ENCODE results near the gene RXFP1.

Gene RXFP1

DNA sequence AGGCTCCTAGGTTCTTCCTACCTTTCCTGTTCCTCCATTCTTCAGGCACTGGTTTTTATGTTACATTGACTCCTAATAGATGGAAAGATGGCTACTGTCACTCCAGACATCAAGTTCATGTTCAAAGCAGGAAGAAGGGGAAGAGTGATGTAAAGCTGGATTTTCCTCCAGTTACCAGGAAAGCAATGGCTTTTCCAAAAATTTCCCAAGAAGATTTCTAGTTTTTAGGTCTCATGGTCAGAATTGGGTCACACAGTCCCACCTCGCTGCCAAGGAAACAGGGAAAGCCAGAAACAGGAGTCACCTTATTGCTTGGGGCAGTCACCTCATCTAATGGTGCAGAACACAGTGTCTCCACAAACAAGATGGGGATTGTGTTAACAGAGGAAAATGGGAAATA, 21.5 kb downstream of the RXFP1 start:
- no peak for DNase-seq

DNA sequence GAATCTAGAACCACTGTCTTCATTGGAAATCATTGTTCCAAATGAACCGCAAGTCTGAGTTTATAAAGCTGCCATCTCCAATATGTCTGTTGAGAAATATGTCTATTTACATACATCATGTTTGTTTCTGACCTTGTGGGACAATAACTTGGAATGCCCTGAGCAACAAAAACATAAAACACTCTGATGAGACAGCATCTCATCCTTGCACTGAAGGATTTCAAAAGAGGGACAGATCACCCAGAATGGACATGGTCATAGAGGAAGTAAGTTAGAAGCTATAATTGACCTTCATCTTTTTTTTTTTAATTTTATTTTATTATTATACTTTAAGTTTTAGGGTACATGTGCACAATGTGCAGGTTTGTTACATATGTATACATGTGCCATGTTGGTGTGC, 22.5 kb downstream of the RXFP1 start:
- no peak for DNase-seq

DNA sequence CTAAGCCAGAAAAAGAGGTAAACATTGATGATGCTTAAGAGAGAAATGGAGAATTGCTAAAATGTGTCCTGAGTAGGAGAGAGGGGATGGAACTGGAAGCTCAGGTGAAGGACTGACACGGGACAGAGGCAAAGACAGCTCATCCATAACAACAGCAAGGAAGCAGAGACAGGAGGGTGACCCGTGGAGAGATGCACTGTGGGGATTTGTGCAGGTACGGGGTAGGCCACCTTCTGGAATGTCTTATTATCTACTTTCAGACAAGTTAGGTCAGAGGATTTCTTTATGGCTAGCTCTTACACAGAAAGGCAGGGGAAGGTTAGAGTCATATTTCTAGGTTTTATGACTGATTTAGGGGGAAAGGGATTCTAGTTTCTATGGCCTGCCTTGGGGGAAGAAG, 31.7 kb downstream of the RXFP1 start:
- DNase-seq, result no peak

DNA sequence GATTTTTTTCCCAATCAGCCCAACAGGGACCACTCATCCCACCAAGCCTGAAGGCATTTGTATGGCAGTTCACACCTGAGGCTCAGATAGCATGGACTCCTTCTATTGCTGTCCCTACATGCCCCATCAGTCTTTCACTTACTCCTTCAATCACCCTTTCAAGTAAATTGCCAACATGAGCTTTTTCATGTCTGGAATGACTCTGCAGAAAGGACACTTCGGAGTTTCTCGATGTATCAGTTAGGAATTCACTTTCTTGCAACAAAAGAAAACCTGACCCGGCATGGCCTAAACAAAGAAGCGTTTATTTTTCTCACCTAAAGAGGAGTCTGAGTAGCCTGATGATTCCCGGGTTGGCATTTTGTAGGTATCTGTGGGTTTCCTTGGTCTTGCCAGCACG, 38.6 kb downstream of the RXFP1 start:
- no peak for DNase-seq

DNA sequence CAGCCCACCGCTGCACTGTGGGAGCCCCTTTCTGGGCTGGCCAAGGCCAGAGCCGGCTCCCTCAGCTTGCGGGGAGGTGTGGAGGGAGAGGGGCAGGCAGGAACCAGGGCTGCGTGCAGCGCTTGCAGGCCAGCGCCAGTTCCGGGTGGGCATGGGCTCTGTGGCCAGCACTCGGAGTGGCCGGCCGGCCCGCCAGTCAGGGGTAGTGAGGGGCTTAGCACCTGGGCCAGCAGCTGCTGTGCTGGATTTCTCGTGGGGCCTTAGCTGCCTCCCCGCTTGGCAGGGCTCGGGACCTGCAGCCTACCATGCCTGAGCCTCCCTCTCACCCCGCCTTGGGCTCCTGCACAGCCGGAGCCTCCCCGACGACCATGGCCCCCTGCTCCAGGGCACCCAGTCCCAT, 45.2 kb downstream of the RXFP1 start:
- no peak for DNase-seq

DNA sequence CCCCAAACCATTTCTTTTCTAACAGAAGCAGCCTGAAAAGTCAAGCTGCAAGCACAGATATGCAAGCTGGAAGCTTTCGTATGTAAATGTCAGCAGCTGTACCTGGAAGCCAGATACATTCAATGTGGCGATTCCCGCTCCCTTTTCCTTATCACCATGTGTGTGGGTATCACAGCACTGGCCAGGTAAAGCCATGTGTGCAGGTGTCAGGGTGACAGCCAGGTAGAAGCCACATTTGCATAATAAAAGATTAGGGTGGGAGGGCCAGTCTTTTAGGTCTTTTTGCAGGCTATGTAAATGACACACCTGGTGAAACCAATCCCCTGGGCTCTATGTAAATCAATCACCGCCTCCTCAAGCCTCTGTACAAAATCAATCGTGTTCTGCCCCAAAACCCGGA, 50.1 kb downstream of the RXFP1 start:
- no peak for DNase-seq

DNA sequence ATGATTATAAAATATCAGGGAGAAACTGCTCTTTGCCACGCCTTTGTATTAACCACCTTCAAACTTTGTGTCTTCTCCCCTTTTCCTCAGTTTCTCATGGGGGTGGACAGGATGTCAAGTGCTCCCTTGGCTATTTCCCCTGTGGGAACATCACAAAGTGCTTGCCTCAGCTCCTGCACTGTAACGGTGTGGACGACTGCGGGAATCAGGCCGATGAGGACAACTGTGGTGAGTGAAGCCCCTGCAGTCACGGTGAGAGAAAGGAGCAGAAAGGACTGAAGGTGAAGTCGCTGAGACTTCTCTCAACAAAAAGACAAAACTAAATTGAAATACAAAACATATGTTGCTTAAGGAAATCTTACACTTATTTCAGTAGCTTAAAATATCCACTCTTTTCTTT, 50.9 kb downstream of the RXFP1 start:
- no peak for DNase-seq

DNA sequence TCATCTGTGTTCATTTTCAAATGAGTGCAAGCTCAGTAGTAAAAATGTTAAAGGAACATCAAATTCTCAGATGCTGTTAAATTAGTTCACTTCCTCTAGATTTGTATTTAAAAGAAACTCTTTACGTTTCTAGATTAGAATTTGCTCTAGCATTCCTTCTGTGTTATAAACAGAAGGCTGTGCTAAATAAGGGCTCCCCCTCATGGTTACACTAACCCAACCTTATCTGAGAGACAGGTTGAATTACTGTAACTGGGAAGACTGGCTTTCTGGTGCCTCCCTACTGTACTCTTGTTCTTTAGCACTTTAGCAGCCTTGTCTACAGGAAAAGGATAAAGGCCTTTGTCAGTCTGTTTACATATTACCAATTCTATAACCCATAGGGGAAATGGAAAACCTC, 56.8 kb downstream of the RXFP1 start:
- DNase-seq, result no peak

DNA sequence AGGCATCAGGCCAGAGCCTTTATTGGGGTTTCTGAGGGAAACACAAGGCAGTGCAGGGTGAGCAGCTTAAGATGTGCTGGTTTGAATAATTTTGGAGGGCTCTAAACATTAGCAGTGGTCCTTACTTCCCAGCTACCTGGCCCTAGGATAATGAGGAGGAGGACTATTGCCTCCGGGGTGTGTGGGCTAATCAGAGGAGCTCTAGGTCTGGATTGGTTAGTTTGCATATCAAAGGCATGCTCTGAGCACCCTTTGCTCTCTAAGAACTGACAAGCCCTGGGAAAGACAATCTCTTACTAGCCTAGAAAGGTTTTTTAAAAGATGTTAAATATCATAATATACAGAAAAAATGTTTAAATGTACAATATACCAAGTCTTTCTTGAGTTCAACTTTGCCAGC, 58.4 kb downstream of the RXFP1 start:
- no peak for DNase-seq

DNA sequence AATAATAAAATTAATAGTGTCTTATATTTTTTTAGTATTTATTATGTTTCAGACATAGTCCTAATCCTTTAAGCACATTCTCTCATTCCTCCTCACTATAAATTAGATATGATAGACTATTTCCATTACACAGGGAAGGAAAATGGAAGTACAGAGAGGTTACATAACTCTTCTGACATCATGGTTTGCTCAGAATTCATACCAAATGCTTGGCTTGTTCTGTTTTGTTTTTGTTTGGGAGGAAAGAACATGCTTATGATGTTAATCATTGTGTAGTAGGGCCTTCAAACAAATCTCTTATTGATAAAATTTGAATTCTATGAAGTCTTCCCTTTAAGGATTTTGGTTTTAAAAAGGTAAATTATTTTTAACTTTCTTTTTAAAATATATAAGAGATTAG, 59.5 kb downstream of the RXFP1 start:
- DNase-seq, result no peak

DNA sequence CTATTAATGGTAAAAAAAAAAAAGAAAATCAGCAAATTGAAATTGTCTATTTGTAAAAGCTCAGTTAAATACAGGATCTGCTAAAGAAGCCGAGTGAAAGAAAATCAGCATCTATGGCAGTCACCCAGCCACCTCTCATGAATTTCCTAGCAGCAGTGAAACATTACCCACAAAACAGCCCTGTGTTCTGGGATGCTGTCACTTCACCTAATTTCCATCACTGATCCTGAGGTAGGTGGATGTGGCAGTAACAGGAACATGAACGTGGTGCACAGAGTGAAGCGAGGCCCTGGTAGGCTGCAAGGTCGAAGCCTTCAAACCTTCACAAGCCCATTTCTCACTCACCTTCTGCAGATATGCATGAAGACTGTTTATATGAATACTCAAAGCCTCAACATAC, 65.2 kb downstream of the RXFP1 start:
- DNase-seq, result no peak

DNA sequence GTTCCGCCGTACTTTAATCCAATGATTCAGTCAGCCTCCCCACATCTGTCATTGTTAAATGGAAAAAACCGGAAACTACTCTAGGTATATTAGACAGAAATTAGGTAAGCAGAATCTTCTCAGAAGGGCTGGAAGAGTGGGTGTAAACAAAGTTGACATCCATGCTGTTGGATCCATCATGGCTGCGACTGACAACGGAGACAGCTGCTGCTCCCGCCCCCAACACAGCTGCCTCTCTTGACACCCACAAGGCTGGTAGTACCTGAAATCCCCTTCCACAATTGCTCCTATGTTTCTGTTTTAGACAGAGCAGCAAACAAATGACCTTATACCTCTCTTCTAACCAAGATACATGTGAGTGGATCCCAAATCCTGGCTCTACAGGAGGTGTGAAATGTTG, 66.6 kb downstream of the RXFP1 start:
- DNase-seq, result no peak

DNA sequence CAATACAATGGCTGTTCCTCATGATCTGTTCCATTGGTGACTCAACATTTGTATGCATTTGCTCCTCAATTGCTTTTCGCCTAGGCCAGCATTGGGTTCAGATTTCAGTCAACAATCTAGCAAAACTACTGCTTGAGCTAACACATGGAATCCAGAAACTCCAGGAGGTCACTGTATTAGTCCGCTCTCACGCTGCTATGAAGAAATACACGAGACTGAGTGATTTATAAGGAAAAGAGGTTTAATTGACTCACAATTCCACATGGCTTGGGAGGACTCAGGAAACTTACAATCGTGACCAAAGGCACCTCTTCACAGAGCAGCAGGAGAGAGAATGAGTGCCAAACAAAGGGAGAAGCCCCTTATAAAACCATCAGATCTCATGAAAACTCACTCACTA, 67.1 kb downstream of the RXFP1 start:
- no peak for DNase-seq

DNA sequence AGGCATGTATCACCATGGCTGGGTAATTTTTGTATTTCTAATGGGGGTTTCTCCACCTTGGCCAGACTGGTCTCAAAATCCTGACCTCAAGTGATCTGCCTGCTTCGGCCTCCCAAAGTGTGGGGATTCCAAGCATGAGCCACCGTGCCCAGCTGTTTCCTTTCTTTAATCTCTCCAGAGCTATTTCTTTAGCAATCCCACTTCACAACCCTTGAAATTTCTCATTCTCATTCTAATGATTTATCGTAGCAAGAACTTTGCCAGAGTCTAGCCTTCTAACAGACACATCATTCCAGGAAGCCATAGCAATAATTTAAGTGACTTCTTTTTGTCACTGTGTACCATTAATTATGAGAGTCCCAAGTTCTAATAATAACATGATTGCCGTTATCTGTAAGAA, 68.6 kb downstream of the RXFP1 start:
- DNase-seq, result no peak

DNA sequence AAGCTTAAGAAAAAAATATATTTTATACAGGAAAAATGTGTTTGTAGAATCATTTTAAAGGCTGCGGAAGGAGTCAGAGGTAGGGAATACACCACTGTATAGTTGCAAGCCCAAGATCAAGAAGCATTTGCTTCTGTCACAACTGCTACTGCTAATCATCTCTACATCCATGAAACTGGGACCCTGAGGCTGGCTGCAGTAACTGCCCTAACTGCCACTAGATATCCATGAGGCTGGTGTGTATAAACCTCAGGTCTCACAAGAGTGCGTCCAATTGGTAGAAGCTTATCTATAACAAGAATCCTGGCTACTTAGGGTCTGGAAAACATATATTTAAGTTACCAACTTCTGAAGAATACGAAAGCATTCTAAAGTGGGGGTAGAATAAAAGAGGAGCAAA, 69.1 kb downstream of the RXFP1 start:
- DNase-seq, result no peak

DNA sequence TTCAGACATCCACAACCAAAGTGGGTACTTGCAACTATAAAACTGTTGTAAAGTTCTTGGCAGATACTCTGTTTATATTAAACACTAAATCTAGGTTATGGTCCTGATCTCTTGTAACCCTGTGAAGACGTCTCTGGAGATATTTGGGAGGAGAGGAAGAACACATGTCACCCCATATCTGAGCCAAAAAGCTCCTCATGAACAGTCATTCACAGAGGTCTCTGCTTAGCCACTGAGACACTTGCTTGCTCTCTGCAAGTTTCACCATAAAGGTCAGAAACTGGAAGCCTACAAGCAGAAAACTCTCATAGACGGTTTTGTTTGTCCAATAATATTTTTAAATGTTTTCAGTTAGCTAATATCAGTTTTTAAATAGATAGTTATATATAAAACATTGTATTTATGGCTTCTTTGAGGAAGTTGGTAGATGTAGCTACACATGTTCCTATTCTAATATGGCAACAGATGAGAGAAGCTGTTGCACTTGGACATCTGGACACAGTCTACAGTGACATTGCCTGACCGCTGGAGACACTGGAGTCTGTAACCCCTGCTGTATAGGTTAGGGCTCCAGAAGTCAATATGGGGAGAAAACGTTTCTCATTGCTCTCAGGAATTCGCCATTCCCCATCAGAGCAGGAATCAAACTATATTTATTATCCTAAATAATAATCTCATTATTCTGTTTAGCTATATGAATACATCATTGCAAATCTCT, 76.4 kb downstream of the RXFP1 start:
- no peak for DNase-seq

DNA sequence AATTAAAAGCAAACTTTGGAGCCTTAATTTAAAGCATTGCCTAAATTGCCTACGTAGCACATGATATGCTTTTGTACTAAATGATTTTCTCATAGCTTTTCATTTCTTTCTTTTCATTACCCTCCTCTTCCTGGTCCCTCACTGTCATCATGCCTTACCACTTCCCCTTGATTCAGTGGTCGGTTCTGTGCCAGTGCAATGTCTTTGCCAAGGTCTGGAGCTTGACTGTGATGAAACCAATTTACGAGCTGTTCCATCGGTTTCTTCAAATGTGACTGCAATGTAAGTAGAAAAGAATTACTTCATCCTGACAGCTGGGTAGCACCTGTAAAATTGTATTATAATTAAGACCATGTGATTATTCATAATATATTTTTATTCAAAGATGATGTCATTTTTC, 77.5 kb downstream of the RXFP1 start:
- no peak for DNase-seq

DNA sequence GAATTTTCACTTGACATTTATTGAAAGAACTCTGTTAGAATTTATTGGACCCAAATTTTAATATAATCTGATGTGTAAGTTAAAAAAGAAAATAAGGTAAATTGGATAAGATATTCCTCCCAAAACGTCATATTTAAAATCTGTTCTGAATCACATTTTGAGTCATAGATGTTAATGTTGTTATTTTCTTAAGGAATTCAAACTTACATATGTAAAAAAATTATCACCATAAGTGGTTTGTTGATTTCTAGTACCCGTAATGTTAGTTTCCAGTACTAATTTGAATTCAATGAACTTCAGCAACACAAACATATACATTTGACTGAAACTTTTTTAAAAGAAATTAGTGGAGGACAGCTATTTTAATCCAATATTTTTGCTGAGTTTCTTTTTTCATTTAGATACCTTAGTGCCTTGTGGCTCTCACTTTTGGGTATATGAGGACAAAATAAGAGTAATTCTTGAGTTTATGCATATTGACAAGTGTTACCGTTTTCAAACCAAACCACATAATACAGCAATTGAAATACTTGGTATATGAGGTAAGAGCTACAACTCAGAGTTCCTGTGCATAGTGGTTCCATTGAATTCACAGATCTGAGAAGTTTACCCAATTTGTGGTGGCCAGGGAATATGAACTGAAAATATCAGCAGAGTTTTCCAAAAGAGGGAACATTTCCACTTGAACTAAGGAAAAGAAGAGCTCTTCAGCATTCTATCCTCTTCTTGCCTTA, 78.2 kb downstream of the RXFP1 start:
- DNase-seq, result no peak

DNA sequence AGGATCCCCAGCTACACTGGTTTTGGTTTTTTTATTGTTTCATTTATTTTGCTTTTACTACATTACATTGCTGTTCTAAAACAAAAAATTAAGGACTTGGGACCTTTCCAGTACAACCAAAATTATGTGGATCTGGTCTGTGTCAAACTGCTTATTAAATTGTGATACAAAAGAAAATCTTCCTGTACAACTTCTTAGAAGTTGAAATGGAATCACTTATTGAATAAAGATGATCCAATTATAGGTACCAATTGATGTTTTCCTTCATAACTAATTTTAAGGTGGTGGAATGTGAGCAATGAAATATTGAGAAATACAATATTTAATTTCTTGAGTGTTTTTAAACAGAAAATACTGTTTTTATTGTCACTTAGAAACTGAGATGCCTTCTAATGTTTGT, 82.7 kb downstream of the RXFP1 start:
- DNase-seq, result no peak

DNA sequence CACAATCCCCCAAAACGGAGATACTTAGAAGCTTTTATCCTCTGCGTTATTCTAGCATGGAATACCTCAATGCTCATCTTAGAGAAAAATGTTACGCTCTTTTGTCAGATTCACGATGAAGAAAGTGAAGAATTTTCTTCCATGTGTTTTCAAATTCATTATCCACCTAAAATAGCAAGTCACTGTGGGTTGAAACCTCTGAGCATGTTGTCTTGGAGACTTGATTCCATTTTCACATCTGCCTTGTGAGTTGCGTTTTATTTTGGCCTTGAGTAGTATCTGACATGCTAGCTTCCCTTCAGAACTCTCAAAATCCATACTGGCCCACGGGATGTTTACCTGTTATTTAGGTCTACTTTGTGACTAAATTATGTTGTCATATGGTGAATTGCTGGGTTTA, 83.7 kb downstream of the RXFP1 start:
- no peak for DNase-seq

DNA sequence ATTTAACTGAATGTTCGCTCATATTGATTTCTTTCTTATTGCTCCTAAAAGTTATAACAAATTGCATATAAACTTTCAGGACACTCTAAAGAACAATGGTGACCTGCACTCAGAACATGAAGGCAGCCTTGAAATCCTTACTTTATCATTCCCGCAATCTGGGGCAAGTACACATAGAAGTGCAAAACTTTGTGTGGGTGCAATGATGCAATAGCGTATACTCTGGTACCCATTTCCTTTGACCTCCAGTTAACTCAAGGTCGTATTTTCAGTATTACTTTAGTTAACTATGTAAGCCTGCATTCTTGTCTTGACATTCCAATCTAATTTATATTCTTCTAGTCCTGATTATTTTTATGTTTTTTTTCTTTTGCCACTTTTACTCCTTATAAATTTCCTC, 85.3 kb downstream of the RXFP1 start:
- no peak for DNase-seq

DNA sequence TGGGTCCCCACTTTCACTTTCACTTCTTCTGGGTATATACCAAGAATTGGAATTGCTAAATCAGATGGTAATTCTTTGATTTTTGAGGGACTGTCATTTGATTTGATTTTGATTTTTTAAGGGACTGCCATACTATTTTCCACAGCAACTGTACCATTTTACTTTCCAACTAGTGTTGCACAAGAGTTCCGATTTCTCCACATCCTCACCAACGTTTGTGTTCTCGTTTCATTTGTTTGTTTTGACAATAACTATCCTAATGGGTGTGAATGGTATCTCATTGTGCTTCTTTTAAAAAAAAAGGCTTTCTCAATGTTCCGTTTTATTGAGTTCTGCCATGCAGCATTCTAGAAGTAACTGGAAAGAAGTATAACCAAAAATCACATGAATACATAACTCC, 87.4 kb downstream of the RXFP1 start:
- no peak for DNase-seq

DNA sequence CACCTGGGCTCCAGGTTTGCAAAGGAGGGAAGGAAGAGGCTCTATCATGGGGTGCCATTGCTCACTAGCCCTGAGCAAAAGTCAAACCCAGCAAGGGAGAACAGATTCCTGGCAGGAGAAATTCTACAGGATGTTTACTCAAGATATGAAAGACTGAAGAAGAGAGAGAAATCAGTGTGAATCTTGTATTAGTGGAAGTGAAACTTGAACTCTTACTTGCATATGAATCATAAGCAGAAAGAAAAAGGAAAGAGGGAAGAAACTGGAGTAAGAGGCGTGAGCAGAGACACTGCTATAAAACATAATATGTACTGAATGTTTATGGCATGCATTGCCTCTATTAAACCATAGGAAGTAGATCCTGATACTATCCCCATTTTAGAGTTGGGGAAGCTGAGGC, 89.1 kb downstream of the RXFP1 start:
- no peak for DNase-seq

DNA sequence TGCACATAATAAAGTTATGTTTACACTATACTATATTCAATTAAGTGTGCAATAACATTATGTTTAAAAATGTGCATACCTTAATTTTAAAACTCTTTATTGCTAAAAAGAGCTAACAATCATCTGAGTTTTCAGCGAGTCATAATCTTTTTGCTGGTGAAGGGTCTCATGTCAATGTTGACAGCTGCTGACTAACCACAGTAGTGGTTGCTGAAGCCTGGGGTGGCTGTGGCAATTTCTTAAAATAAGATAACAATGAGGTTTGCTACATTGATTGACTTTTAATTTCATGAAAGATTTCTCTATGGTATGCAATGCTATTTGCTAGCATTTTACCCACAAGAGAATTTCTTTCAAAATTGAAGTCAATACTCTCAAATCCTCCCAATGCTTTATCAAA, 91.4 kb downstream of the RXFP1 start:
- no peak for DNase-seq

DNA sequence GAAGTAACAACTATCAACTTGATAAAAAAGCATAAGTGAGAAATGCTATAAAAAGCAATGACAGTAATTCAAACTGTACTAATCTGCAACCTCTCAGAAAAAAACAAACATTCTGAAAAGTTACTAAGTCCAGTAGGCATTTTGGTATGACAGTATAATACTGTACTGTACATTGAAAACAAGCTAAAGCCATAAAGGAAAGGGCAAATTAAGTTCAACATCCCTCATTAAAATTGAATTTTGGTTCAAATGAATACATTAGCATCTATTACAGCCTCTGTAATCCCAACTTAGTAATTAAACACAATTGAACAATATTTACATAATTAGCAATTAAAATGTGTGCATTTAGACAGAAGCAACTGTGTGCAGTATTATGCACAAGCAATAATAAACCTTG, 96.3 kb downstream of the RXFP1 start:
- DNase-seq, result no peak

All from activated CD4-positive, alpha-beta T cell treated with anti-CD3 and anti-CD28 coated beads, Interleukin-2, amount 50 U/mL, for 48 hours (primary cell).